ENCODE measurements around the gene ANKMY1. TPM values are rescaled to one million over a fixed set of nuclear protein-coding genes. Genes with fewer than 3 reads are reported as not detected.

ANKMY1 gene
- total and polyA plus RNA-seq, 2 of the 13 experiments (the other 11 are each of a cell fraction or from before 2014, with no cell fraction given), result 11.7 to 18.8 TPM

- no peak for TF ChIP-seq HNF1A (IDR thresholded peaks at IDR 0.05; ENCODE audit: low read depth)
- no peak for TF ChIP-seq HNF1A (CRISPR knock-in tag; IDR thresholded peaks at IDR 0.05; ENCODE audit: borderline replicate concordance)
- no peak for TF ChIP-seq HMG20A (CRISPR knock-in tag; IDR thresholded peaks at IDR 0.05; ENCODE audit: borderline replicate concordance)
- no peak for TF ChIP-seq ZSCAN20 (CRISPR knock-in tag; IDR thresholded peaks at IDR 0.05; ENCODE audit: borderline replicate concordance)
- TF ChIP-seq RARG (CRISPR knock-in tag; IDR thresholded peaks at IDR 0.05; ENCODE audit: low read depth), result 0 out of 2 replicates have a peak, but pooled peaks have one; percentile 34
- no peak for TF ChIP-seq PAF1 (CRISPR knock-in tag; IDR thresholded peaks at IDR 0.05)
- TF ChIP-seq MNT (IDR thresholded peaks at IDR 0.05), result no peak
- no peak for TF ChIP-seq ATF5 (CRISPR knock-in tag; IDR thresholded peaks at IDR 0.05; ENCODE audit: low read depth)
- no peak; the same call in none of the 2 replicates for TF ChIP-seq MTA1 (CRISPR knock-in tag; IDR thresholded peaks at IDR 0.05; ENCODE audit: borderline replicate concordance)
- 0 out of 2 replicates have a peak, but pooled peaks have one; percentile 38 for TF ChIP-seq NFATC3 (CRISPR knock-in tag; IDR thresholded peaks at IDR 0.05)
- TF ChIP-seq FOXK2 (IDR thresholded peaks at IDR 0.05), result 0 out of 2 replicates have a peak, but pooled peaks have one; percentile 22
- peak; percentile 89 for TF ChIP-seq HOMEZ (CRISPR knock-in tag; IDR thresholded peaks at IDR 0.05; ENCODE audit: low read depth)
- peak; percentile 7; the same call in 1 of the 2 replicates for TF ChIP-seq ZNF230 (CRISPR knock-in tag; IDR thresholded peaks at IDR 0.05)
- TF ChIP-seq ZNF142 (CRISPR knock-in tag; IDR thresholded peaks at IDR 0.05), result no peak
- TF ChIP-seq ZNF589 (CRISPR knock-in tag; conservative IDR thresholded peaks at IDR 0.05), result no peak
These were observed 46.6 kb upstream of the ANKMY1 start (continued) for GRCh38 chr2:240604291-240604938.

Measured in HepG2 (cell line).